DOHH2 (cell line): ENCODE data around the gene JKAMP.
A peak's percentile ranks its signal among the peaks of the same experiment; 100 is the strongest.

Experiments used
- H3F3A ChIP-seq: fragments of 200-600 bp; sonication (generic), shearing (Covaris generic); 2 replicates; pipeline ENCODE4 v1.6.0; 2016; ENCODE audit warnings: antibody characterized with exemption, mild to moderate bottlenecking; ENCODE audit not compliant: control insufficient read depth, insufficient read depth
- H3K27ac ChIP-seq: fragments of 200-600 bp; sonication (generic); 2 replicates; pipeline ENCODE4 v1.5.1; 2014; ENCODE audit warnings: low read depth, mild to moderate bottlenecking, low read length, moderate library complexity
- H3K27me3 ChIP-seq: fragments of 200-600 bp; sonication (generic); 2 replicates; pipeline ENCODE4 v1.6.1; 2014; ENCODE audit warnings: mild to moderate bottlenecking, low read length, mixed read lengths; ENCODE audit not compliant: control insufficient read depth
- H3K36me3 ChIP-seq: fragments of 200-600 bp; sonication (generic); 2 replicates; pipeline ENCODE4 v1.6.1; 2014; ENCODE audit warnings: mild to moderate bottlenecking, low read length, moderate library complexity, mixed read lengths; ENCODE audit not compliant: control insufficient read depth
- H3K4me1 ChIP-seq: fragments of 200-600 bp; sonication (generic); 2 replicates; pipeline ENCODE4 v1.6.1; 2014; ENCODE audit warnings: mild to moderate bottlenecking, low read length, mixed read lengths; ENCODE audit not compliant: control insufficient read depth
- H3K4me2 ChIP-seq: fragments of 200-600 bp; sonication (generic); 2 replicates; pipeline ENCODE4 v1.6.0; 2014; ENCODE audit warnings: mild to moderate bottlenecking, low read length, moderate library complexity
- H3K4me3 ChIP-seq: fragments of 200-600 bp; sonication (generic); 2 replicates; pipeline ENCODE4 v1.5.1; 2014; ENCODE audit warnings: mild to moderate bottlenecking, low read length, mixed read lengths
- H3K79me2 ChIP-seq: fragments of 200-600 bp; sonication (generic); 2 replicates; pipeline ENCODE4 v1.6.1; 2014; ENCODE audit warnings: mild to moderate bottlenecking, low read length, mixed read lengths; ENCODE audit not compliant: control insufficient read depth
- H3K9me2 ChIP-seq: fragments of 200-600 bp; sonication (generic); replicated peaks from 2 replicates; pipeline ENCODE4 v1.6.1; 2014; ENCODE audit warnings: mild to moderate bottlenecking, low read length, mixed read lengths; ENCODE audit not compliant: control insufficient read depth
- H3K9me3 ChIP-seq: fragments of 200-600 bp; sonication (generic); 2 replicates; pipeline ENCODE4 v1.6.1; 2014; ENCODE audit warnings: antibody characterized with exemption, low read length, mixed read lengths; ENCODE audit not compliant: control insufficient read depth, insufficient read depth
- H4K20me1 ChIP-seq: fragments of 200-600 bp; sonication (generic); 2 replicates; pipeline ENCODE4 v1.6.0; 2014; ENCODE audit warnings: low read depth, mild to moderate bottlenecking, antibody characterized with exemption, low read length, moderate library complexity; ENCODE audit not compliant: control insufficient read depth, insufficient read depth
- CTCF ChIP-seq: fragments of 200-600 bp; sonication (generic); IDR thresholded peaks from one replicate; pipeline ENCODE4 v1.5.1; 2014; ENCODE audit warnings: antibody characterized with exemption, mild to moderate bottlenecking, low read depth, low read length; ENCODE audit not compliant: poor library complexity, severe bottlenecking
- EZH2phosphoT487 ChIP-seq: fragments of 200-600 bp; sonication (generic); IDR thresholded peaks from 2 replicates; pipeline ENCODE4 v1.6.1; 2017; ENCODE audit warnings: borderline replicate concordance, mild to moderate bottlenecking, antibody characterized with exemption, low read length, moderate library complexity, mixed read lengths

Gene JKAMP

GRCh38 chr14:59483819-59484638 is at the start of gene JKAMP, which contains the start of gene L3HYPDH:
Gene JKAMP, plus strand, starts transcription at chr14:59484517. Its CDS starts 73 bp downstream, at chr14:59484590.
Gene L3HYPDH, minus strand, starts transcription at chr14:59484408. Its CDS starts 92 bp downstream, at chr14:59484316.
- peak within 1 kb of the TSS; percentile 79 for H3K4me2 ChIP-seq
- no peaks in the 10 kb centered on the region for H3K27me3 ChIP-seq
- H3K4me3 ChIP-seq = peak within 1 kb of the TSS; percentile 83
- H3K36me3 ChIP-seq = peaks cover 35% of the 10 kb centered on the region
- no peaks in the 10 kb centered on the region for H3K9me3 ChIP-seq
- H3F3A ChIP-seq = no peaks in the 10 kb centered on the region
- H3K79me2 ChIP-seq = peaks cover 59% of the 10 kb centered on the region
- peaks cover 45% of the 10 kb centered on the region for H3K4me1 ChIP-seq
- H3K27ac ChIP-seq = peak within 1 kb of the TSS; percentile 30; the same call in 1 of the 2 replicates
- no peaks in the 10 kb centered on the region for H4K20me1 ChIP-seq
- no peaks in the 10 kb centered on the region for H3K9me2 ChIP-seq
- TF ChIP-seq EZH2phosphoT487 (no peak), CTCF (peak; percentile 84)

GRCh38 chr14:59435101-59435500 is 49.2 kb upstream of the JKAMP start:
- Histone ChIP-seq H3K27me3 (no peaks in the 10 kb centered on the region), H3K4me1 (no peaks in the 10 kb centered on the region), H3K9me2 (no peaks in the 10 kb centered on the region), H3K4me3 (no peak overlapping the region), H3K27ac (no peak overlapping the region), H4K20me1 (no peaks in the 10 kb centered on the region), H3K36me3 (no peaks in the 10 kb centered on the region), H3K9me3 (no peaks in the 10 kb centered on the region), H3K4me2 (no peak overlapping the region), H3F3A (no peaks in the 10 kb centered on the region), H3K79me2 (no peaks in the 10 kb centered on the region)
- TF ChIP-seq CTCF (no peak), EZH2phosphoT487 (no peak)

GRCh38 chr14:59435987-59436386 is 48.3 kb upstream of the JKAMP start:
- Histone ChIP-seq H3K36me3 (no peaks in the 10 kb centered on the region), H3K4me1 (no peaks in the 10 kb centered on the region), H3K79me2 (no peaks in the 10 kb centered on the region), H3F3A (no peaks in the 10 kb centered on the region), H3K27me3 (no peaks in the 10 kb centered on the region), H3K9me2 (no peaks in the 10 kb centered on the region), H3K27ac (no peak overlapping the region), H4K20me1 (no peaks in the 10 kb centered on the region), H3K9me3 (no peaks in the 10 kb centered on the region), H3K4me3 (no peak overlapping the region), H3K4me2 (no peak overlapping the region)
- TF ChIP-seq CTCF (no peak), EZH2phosphoT487 (no peak)
